GM19372 (cell line): ENCODE data around the gene KRTAP5-9.
"Not testable (repeated sequence)": the region's sequence is repeated elsewhere in the genome, so short reads cannot be mapped to it uniquely, and the experiment has no call there.

Source experiments
- ATAC-seq: cut with Tn5 transposase; IDR thresholded peaks from one replicate; pipeline ENCODE4 v1.9.1; 2021; ENCODE audit warnings: mild to moderate bottlenecking, low read depth, moderate library complexity; ENCODE audit not compliant: unreplicated experiment

The KRTAP5-9 gene

DNA sequence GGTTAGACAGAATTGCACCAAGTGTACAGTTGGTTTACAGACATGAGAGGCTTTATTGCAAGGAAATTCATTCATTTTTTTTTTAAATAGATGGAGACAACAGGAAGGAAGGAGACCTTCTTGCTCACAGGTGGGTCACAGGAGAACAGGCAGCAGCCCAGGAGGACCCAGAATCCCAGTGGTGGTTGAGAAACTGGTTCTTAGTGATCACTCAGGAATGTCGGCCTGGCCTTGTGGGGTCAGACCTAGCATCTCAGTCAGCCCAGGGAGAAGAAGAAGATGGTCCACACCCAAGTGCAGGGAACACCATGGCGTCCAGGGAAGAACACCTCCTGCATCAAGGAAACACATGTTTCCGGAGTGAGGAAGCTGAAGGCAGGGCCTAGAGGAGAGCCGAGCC is 33.6 kb downstream of the KRTAP5-9 start:
- ATAC-seq = no peak

DNA sequence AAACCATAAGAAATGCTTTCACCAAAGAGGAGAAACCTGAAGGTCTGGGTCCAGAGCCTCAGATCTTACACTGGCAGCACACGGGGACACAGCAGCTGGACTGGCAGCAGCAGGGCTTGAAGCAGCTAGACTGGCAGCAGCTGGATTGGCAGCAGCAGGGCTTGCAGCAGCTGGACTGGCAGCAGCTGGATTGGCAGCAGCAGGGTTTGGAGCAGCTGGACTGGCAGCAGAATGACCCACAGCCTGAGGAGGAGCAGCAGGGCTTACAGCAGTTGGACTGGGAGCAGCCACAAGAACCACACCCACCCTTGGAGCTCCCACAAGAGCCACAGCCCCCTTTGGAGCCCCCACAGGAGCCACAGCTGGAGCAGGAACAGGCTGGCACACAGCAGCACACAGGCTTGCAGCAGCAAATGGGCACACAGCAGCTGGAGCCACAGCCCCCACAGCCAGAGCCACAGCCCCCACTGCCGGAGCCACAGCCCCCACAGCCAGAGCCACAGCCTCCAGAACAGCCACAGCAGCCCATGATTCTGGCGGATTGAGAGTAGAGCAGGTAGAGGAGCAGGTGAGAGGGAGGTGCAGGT is 34.2 kb downstream of the KRTAP5-9 start, which contains the start of gene KRTAP5-11:
Gene KRTAP5-11, minus strand, starts transcription at position 567 of the 587 bp plus-strand sequence. Its CDS starts 38 bp downstream, at position 529.
- no peak for ATAC-seq

DNA sequence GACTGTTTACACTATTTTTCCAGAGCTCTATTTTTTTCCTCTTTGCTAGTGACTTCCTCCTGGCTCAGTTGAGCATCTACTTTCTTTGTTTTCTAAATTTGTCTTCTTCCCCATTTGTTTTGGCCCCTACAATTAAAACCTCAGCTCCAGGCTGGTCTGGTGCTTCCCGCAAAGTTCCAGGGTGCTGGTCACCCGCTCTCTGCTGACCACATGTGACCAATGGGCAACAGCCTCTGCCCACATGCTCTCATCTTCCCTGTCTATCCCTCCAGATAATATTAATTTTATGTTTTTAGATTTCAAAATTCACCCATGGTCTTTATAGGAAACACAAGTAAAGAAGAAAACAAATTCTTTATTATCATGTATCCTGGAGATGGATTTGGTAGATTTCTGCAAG is 34.7 kb downstream of the KRTAP5-9 start:
- not testable (repeated sequence) for ATAC-seq

- not testable (repeated sequence) for ATAC-seq
Observed at GRCh38 chr11:71585673-71586072, 37.5 kb downstream of the KRTAP5-9 start.

DNA sequence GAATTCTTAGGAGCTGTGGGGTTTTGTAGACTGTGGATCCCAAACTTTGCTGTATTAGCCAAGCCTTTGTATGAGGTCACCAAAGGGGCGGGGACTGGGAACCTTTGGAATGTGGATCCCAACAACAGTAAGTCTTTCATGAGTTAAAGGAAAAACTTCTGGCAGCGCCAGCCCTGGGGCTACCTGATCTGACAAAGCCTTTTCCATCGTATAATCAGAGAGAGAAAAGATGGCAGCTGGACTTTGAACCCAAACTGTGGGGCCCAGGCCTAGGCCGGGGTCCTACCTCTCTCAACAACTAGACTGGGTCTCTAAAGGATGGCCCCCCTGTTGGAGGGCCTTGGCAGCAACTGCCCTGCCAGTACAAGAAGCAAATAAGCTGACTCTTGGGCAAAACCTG is 40.1 kb downstream of the KRTAP5-9 start:
- ATAC-seq = not testable (repeated sequence)

DNA sequence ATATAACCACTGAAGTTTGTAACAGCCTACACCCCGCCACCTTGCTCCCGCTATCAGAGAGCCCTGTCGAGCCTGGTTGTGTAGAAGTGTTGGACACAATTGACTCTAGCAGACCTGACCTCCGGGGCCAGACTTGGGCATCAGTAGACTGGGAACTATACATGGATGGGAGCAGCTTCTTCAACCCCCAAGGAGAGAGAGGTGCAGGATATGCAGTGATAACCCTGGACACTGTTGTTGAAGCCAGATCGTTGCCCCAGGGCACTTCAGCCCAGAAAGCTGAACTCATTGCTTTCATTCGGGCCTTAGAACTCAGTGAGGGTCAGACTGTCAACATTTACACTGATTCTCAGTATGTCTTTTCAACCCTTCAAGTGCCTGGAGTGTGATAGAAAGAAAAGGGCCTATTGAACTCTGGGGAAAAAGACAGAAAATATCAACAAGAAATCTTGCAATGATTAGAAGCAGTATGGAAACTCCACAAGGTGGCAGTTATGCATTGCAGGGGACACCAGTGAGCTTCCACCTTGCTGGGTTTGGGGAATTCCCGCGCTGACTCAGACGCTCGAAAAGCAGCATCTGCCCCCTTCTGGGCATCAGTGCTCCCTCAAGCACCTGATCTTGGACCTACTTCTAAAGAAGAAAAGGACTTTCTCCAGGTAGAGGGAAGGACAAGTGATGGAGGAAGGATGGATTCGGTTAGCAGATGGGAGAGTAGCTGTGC is 40.8 kb downstream of the KRTAP5-9 start:
- ATAC-seq = not testable (repeated sequence)

- not testable (repeated sequence) for ATAC-seq
Observed at GRCh38 chr11:71589546-71589920, 41.3 kb downstream of the KRTAP5-9 start.
